GM21528 (cell line): ENCODE measurements around the gene ANO3.

Experiments used
- ATAC-seq: cut with Tn5 transposase; IDR thresholded peaks from one replicate; pipeline ENCODE4 v1.9.1; 2021; ENCODE audit warnings: mild to moderate bottlenecking, moderate library complexity; ENCODE audit not compliant: unreplicated experiment, low FRiP score

The ANO3 gene

GRCh38 chr11:26700574-26701235 lies 368.8 kb downstream of the ANO3 start:
- no peak for ATAC-seq

GRCh38 chr11:26702406-26702805 lies 370.5 kb downstream of the ANO3 start:
- ATAC-seq = no peak

- no peak for ATAC-seq
Measured at GRCh38 chr11:26703411-26704191, 371.7 kb downstream of the ANO3 start.

- ATAC-seq = no peak
Measured at GRCh38 chr11:26704249-26704648, 372.3 kb downstream of the ANO3 start.

GRCh38 chr11:26706181-26706580 lies 374.3 kb downstream of the ANO3 start:
- ATAC-seq = no peak

GRCh38 chr11:26708736-26709456 lies 377.0 kb downstream of the ANO3 start:
- no peak for ATAC-seq

- ATAC-seq = no peak
Measured at GRCh38 chr11:26710489-26710888, 378.6 kb downstream of the ANO3 start.

- no peak for ATAC-seq
Measured at GRCh38 chr11:26712497-26712896, 380.6 kb downstream of the ANO3 start.
